Measurements from ENCODE around the gene HOXC13. TPM values are rescaled to one million over a fixed set of nuclear protein-coding genes. Genes with fewer than 3 reads are reported as not detected.

HOXC13 gene
- total RNA-seq, 5 donors from 2014 or later (not counting 1 experiment from before 2014, with no cell fraction given), result 0.12 TPM; not detected in 4

DNA sequence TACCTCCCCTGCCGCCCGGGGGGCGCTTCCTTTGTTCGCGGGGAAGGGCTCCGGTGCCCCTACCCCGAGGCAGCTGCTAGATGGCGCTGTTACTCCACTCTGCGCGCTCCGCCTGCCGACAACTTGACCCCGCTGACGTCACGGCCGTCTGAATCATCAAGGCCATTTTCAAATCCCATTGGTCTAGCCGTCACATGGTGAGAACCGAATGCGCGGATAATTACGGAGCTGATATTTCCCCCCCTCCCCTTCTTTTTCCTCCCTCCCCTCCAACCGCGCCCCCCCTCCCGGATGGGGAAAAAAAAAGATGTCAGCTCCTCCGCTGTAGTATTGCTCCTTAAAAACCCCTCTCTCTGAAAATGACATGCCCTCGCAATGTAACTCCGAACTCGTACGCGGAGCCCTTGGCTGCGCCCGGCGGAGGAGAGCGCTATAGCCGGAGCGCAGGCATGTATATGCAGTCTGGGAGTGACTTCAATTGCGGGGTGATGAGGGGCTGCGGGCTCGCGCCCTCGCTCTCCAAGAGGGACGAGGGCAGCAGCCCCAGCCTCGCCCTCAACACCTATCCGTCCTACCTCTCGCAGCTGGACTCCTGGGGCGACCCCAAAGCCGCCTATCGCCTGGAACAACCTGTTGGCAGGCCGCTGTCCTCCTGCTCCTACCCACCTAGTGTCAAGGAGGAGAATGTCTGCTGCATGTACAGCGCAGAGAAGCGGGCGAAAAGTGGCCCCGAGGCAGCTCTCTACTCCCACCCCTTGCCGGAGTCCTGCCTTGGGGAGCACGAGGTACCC, 46.5 kb downstream of the HOXC13 start, which contains the start of gene HOXC10:
Gene HOXC10, plus strand, starts transcription at position 246 of the 791 bp plus-strand sequence. Its CDS starts 114 bp downstream, at position 360.
- Histone ChIP-seq H3K4me1 (ENCODE audit: control insufficient read depth in 1 of 2, extremely low read depth in 1 of 2, insufficient read depth in 2 of 2, low read length in 2 of 2) (peaks cover 4 to 49% of the 10 kb centered on the region in 2 experiments), H3K9me3 (no peaks in the 10 kb centered on the region), H3K27me3 (replicated peaks in 1 of 2; ENCODE audit: control insufficient read depth in 2 of 2, extremely low read depth in 1 of 2, insufficient read depth in 2 of 2, low read length in 1 of 2) (peaks cover 18 to 97% of the 10 kb centered on the region in 2 experiments), H3K4me3 (ENCODE audit: control insufficient read depth in 1 of 2, extremely low read depth in 1 of 2, low read length in 1 of 2) (peak within 1 kb of the TSS; percentile 7 to 35), H3K27ac (ENCODE audit: low read length) (no peak within 1 kb of the TSS), H3K36me3 (ENCODE audit: control insufficient read depth in 2 of 2, extremely low read depth in 1 of 2, insufficient read depth in 1 of 2, low read length in 1 of 2) (no peaks in the 10 kb centered on the region)
- WGBS (ENCODE audit: insufficient coverage), result 15% methylated on average over 38 of the region's 55 CpGs
- Mint-ChIP-seq H3K27me3 (peaks cover 85 to 93% of the 10 kb centered on the region in 2 donors), H3K4me3 (peak within 1 kb of the TSS; percentile 13 to 71 (median 37)), H3K9me3 (no peaks in the 10 kb centered on the region), H3K4me1 (peaks cover 29 to 58% (median 44%) of the 10 kb centered on the region in 3 donors), H3K36me3 (no peaks in the 10 kb centered on the region), H3K27ac (peak within 1 kb of the TSS; percentile 28 to 43)
- DNase-seq (peak in 34 of 35 experiments; percentile 12 to 82 (median 57)), ATAC-seq (replicated peaks in 1 of 4) (peak; percentile 40 to 67 (median 44))
- CTCF ChIA-PET, result interaction anchor here (0.5 to 1.2 kb wide), 6 partner anchors 9 to 302 kb away, joined by 3 to 9 read pairs (median 5); no protein-coding TSS in a partner anchor
- POLR2A ChIA-PET, result no interaction called here

DNA sequence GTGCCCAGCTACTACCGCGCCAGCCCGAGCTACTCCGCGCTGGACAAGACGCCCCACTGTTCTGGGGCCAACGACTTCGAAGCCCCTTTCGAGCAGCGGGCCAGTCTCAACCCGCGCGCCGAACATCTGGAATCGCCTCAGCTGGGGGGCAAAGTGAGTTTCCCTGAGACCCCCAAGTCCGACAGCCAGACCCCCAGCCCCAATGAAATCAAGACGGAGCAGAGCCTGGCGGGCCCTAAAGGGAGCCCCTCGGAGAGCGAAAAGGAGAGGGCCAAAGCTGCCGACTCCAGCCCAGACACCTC, 47.0 kb downstream of the HOXC13 start:
- Mint-ChIP-seq H3K9me3 (no peaks in the 10 kb centered on the region), H3K36me3 (no peaks in the 10 kb centered on the region), H3K4me1 (peaks cover 34 to 58% (median 47%) of the 10 kb centered on the region in 3 donors), H3K4me3 (peak overlapping the region in 2 of 3 donors; percentile 13 to 71), H3K27me3 (peaks cover 85 to 93% of the 10 kb centered on the region in 2 donors), H3K27ac (no peak overlapping the region)
- POLR2A ChIA-PET, result no interaction called here
- no peaks in the 10 kb centered on the region for H3K9me3 ChIP-seq
- H3K4me1 ChIP-seq (ENCODE audit: control insufficient read depth in 1 of 2, extremely low read depth in 1 of 2, insufficient read depth in 2 of 2, low read length in 2 of 2), result peaks cover 4 to 51% of the 10 kb centered on the region in 2 experiments
- CTCF ChIA-PET, result interaction anchor here (0.6 to 1.0 kb wide), 2 partner anchors 12 to 301 kb away, joined by 3 to 4 read pairs; no protein-coding TSS in a partner anchor
- H3K27me3 ChIP-seq (replicated peaks in 1 of 2; ENCODE audit: control insufficient read depth in 2 of 2, extremely low read depth in 1 of 2, insufficient read depth in 2 of 2, low read length in 1 of 2), result peaks cover 21 to 97% of the 10 kb centered on the region in 2 experiments
- no peak overlapping the region for H3K27ac ChIP-seq (ENCODE audit: low read length)
- peak overlapping the region; percentile 7 to 35 for H3K4me3 ChIP-seq (ENCODE audit: control insufficient read depth in 1 of 2, extremely low read depth in 1 of 2, low read length in 1 of 2)
- no peak for DNase-seq
- WGBS (ENCODE audit: insufficient coverage), result 16% methylated on average over 16 of the region's 21 CpGs
- peak in 1 of 4 experiments; percentile 15 for ATAC-seq (replicated peaks in 1 of 4)
- no peaks in the 10 kb centered on the region for H3K36me3 ChIP-seq (ENCODE audit: control insufficient read depth in 2 of 2, extremely low read depth in 1 of 2, insufficient read depth in 1 of 2, low read length in 1 of 2)

- Histone ChIP-seq H3K27ac (ENCODE audit: low read length) (no peak overlapping the region), H3K4me1 (ENCODE audit: control insufficient read depth in 1 of 2, extremely low read depth in 1 of 2, insufficient read depth in 2 of 2, low read length in 2 of 2) (peaks cover 4 to 52% of the 10 kb centered on the region in 2 experiments), H3K36me3 (ENCODE audit: control insufficient read depth in 2 of 2, extremely low read depth in 1 of 2, insufficient read depth in 1 of 2, low read length in 1 of 2) (no peaks in the 10 kb centered on the region), H3K4me3 (ENCODE audit: control insufficient read depth in 1 of 2, extremely low read depth in 1 of 2, low read length in 1 of 2) (peak overlapping the region; percentile 7 to 35), H3K9me3 (no peaks in the 10 kb centered on the region), H3K27me3 (replicated peaks in 1 of 2; ENCODE audit: control insufficient read depth in 2 of 2, extremely low read depth in 1 of 2, insufficient read depth in 2 of 2, low read length in 1 of 2) (peaks cover 21 to 97% of the 10 kb centered on the region in 2 experiments)
- Mint-ChIP-seq H3K4me1 (peaks cover 34 to 59% (median 50%) of the 10 kb centered on the region in 3 donors), H3K9me3 (no peaks in the 10 kb centered on the region), H3K4me3 (peak overlapping the region; percentile 25 to 71 (median 31)), H3K27me3 (peaks cover 85 to 93% of the 10 kb centered on the region in 2 donors), H3K27ac (no peak overlapping the region), H3K36me3 (no peaks in the 10 kb centered on the region)
- ChIA-PET CTCF (interaction anchor here in 1 of 2 donors (1.0 kb wide), 1 partner anchor 301 kb away, joined by 3 read pairs; no protein-coding TSS in a partner anchor), POLR2A (no interaction called here)
- ATAC-seq (replicated peaks in 1 of 4), result peak; percentile 30 to 57 (median 44)
- WGBS (ENCODE audit: insufficient coverage), result 7% methylated on average over 45 of the region's 50 CpGs
- DNase-seq, result peak in 1 of 35 experiments; percentile 50
Measured at GRCh38 chr12:53985994-53986685, 47.5 kb downstream of the HOXC13 start.

DNA sequence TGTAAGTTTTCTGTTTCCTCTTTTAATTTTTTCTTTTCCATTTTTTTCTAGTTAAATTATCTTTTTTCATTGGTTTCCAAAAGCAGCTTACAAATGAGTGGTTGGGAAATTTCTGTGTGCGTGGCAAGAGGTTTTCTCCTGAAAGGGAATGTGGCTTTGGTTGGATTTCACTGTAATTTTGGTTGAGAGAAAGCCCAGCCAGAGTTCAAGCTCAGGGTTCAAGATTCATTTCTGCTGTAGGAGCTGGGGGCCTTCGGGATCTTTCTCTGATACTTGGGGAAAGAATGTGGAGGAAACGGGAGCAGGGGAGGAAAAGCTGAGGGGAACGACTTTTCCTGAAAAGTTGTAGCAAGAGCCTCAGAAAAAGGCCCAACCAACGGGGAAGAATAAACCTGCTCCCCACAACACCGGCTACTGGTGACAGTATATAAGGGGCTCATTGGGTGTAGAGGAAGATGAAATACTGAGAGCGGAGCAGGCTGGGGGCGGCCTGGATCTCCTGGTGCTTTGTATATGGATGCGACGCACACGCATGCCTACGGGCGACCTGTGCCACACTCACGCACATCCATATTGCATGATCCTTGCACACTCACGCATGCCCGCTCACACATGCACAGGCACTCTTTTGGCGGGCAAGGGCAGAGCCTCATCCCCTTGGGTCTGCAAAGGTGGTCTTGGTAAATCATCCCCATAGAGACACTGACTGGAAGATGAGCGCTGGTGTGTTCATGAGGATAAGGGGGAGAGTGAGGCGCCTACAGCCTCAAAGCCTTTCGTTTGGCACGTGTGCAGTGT, 48.3 kb downstream of the HOXC13 start:
- peaks cover 34 to 60% (median 50%) of the 10 kb centered on the region in 3 donors for H3K4me1 Mint-ChIP-seq
- DNase-seq (no peak), ATAC-seq (replicated peaks in 1 of 4) (no peak)
- no peaks in the 10 kb centered on the region for H3K36me3 Mint-ChIP-seq
- ChIA-PET POLR2A (interaction anchor here in 1 of 2 donors (0.5 kb wide), 1 partner anchor 310 kb away, joined by 4 read pairs; no protein-coding TSS in a partner anchor), CTCF (interaction anchor here (0.7 to 1.3 kb wide), 2 partner anchors 84 to 221 kb away, joined by 3 read pairs; no protein-coding TSS in a partner anchor)
- H3K27ac Mint-ChIP-seq, result peak overlapping the region in 1 of 2 donors; percentile 60
- 13% methylated on average over 1 of the region's 21 CpGs for WGBS (ENCODE audit: insufficient coverage)
- Histone ChIP-seq H3K9me3 (no peaks in the 10 kb centered on the region), H3K27ac (ENCODE audit: low read length) (no peak overlapping the region), H3K36me3 (ENCODE audit: control insufficient read depth in 2 of 2, extremely low read depth in 1 of 2, insufficient read depth in 1 of 2, low read length in 1 of 2) (no peaks in the 10 kb centered on the region), H3K4me3 (ENCODE audit: control insufficient read depth in 1 of 2, extremely low read depth in 1 of 2, low read length in 1 of 2) (no peak overlapping the region), H3K4me1 (ENCODE audit: control insufficient read depth in 1 of 2, extremely low read depth in 1 of 2, insufficient read depth in 2 of 2, low read length in 2 of 2) (peaks cover 4 to 52% of the 10 kb centered on the region in 2 experiments), H3K27me3 (replicated peaks in 1 of 2; ENCODE audit: control insufficient read depth in 2 of 2, extremely low read depth in 1 of 2, insufficient read depth in 2 of 2, low read length in 1 of 2) (peaks cover 26 to 97% of the 10 kb centered on the region in 2 experiments)
- peak overlapping the region in 2 of 3 donors; percentile 9 to 71 for H3K4me3 Mint-ChIP-seq
- no peaks in the 10 kb centered on the region for H3K9me3 Mint-ChIP-seq
- H3K27me3 Mint-ChIP-seq, result peaks cover 85 to 92% of the 10 kb centered on the region in 2 donors

- peaks cover 86 to 92% of the 10 kb centered on the region in 2 donors for H3K27me3 Mint-ChIP-seq
- Histone ChIP-seq H3K27me3 (replicated peaks in 1 of 2; ENCODE audit: control insufficient read depth in 2 of 2, extremely low read depth in 1 of 2, insufficient read depth in 2 of 2, low read length in 1 of 2) (peaks cover 31 to 97% of the 10 kb centered on the region in 2 experiments), H3K36me3 (ENCODE audit: control insufficient read depth in 2 of 2, extremely low read depth in 1 of 2, insufficient read depth in 1 of 2, low read length in 1 of 2) (no peaks in the 10 kb centered on the region), H3K9me3 (no peaks in the 10 kb centered on the region), H3K4me3 (ENCODE audit: control insufficient read depth in 1 of 2, extremely low read depth in 1 of 2, low read length in 1 of 2) (no peak overlapping the region), H3K27ac (ENCODE audit: low read length) (no peak overlapping the region), H3K4me1 (ENCODE audit: control insufficient read depth in 1 of 2, extremely low read depth in 1 of 2, insufficient read depth in 2 of 2, low read length in 2 of 2) (peaks cover 4 to 49% of the 10 kb centered on the region in 2 experiments)
- ATAC-seq (replicated peaks in 1 of 4), result no peak
- no peaks in the 10 kb centered on the region for H3K36me3 Mint-ChIP-seq
- H3K4me1 Mint-ChIP-seq, result peaks cover 34 to 60% (median 50%) of the 10 kb centered on the region in 3 donors
- POLR2A ChIA-PET, result interaction anchor here (0.5 to 0.7 kb wide), 4 partner anchors 47 to 484 kb away, joined by 3 to 5 read pairs (median 4); no protein-coding TSS in a partner anchor
- H3K4me3 Mint-ChIP-seq, result no peak overlapping the region
- no peak for DNase-seq
- no peaks in the 10 kb centered on the region for H3K9me3 Mint-ChIP-seq
- WGBS (ENCODE audit: insufficient coverage), result no CpG with 5 or more reads among the region's 4 CpGs
- CTCF ChIA-PET, result interaction anchor here (0.6 to 1.5 kb wide), 7 partner anchors 10 to 264 kb away, joined by 3 to 8 read pairs (median 3); partner anchors contain the start of gene HOXC5 (in 1 of the 2)
- no peak overlapping the region for H3K27ac Mint-ChIP-seq
Measured at GRCh38 chr12:53987787-53988230, 49.2 kb downstream of the HOXC13 start.
